Measurements from ENCODE around the gene CUBN.

The CUBN gene

GRCh38 chr10:17062955-17063484 lies 66.6 kb downstream of the CUBN start:
- no peak for TF ChIP-seq CTCF (IDR thresholded peaks at IDR 0.05; ENCODE audit: low read depth, low read length)
- H3K4me3 ChIP-seq (replicated peaks in 1 of 2; ENCODE audit: low read depth in 2 of 2, low read length in 2 of 2), result peak overlapping the region in 1 of 2 donors; percentile 31
- DNase-seq (ENCODE audit: low read depth in 2 of 2), result peak; percentile 57 to 97

- peak; percentile 75 to 93 for DNase-seq (ENCODE audit: low read depth in 2 of 2)
- no peak for TF ChIP-seq CTCF (IDR thresholded peaks at IDR 0.05; ENCODE audit: low read depth, low read length)
- H3K4me3 ChIP-seq (replicated peaks in 1 of 2; ENCODE audit: low read depth in 2 of 2, low read length in 2 of 2), result peak overlapping the region in 1 of 2 donors; percentile 31
Observed at GRCh38 chr10:17062493-17062892, 67.1 kb downstream of the CUBN start.

DNA sequence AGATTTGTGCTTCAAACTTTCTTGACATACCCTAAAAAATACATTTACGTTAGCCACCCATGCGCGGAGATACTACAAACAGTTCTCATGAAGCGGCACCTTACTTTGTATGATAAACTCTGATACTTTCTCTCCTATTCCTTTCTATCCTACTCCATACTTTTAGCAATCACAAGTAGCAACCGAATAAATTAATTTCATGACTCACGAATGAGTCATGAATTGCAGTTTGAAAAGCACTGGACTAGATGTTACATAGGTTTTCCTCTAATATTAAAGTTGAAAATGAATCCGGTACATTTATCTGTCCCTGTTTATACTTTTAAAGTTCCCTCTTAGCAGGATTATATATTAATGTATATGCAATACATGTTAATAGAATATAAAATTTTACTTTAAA lies 67.6 kb downstream of the CUBN start:
- peak; percentile 67 to 90 for DNase-seq (ENCODE audit: low read depth in 2 of 2)
- TF ChIP-seq CTCF (IDR thresholded peaks at IDR 0.05; ENCODE audit: low read depth, low read length), result no peak
- no peak overlapping the region for H3K4me3 ChIP-seq (replicated peaks in 1 of 2; ENCODE audit: low read depth in 2 of 2, low read length in 2 of 2)

DNA sequence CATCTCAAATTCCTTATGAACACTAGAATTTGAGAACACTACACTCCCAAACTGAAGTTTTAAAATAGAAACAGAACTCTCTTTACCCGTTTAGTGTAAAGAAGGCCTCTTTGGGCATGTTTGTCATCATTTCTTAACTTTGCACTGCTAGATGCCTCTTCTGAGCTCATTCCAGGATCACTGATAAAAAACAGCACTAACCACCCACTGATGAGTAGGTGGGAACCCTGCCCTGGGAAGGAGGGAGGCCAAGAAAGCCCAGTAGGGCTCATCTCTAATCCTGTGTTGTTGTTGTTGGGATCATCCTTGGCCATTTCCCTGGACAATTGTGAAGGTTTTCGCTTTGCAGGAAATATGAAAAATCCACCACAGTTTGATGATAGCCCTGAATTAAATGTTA lies 68.2 kb downstream of the CUBN start:
- H3K4me3 ChIP-seq (replicated peaks in 1 of 2; ENCODE audit: low read depth in 2 of 2, low read length in 2 of 2), result no peak overlapping the region
- peak in 1 of 2 donors; percentile 44 for DNase-seq (ENCODE audit: low read depth in 2 of 2)
- TF ChIP-seq CTCF (IDR thresholded peaks at IDR 0.05; ENCODE audit: low read depth, low read length), result no peak

- no peak overlapping the region for H3K4me3 ChIP-seq (replicated peaks in 1 of 2; ENCODE audit: low read depth in 2 of 2, low read length in 2 of 2)
- DNase-seq (ENCODE audit: low read depth in 2 of 2), result no peak
- no peak for TF ChIP-seq CTCF (IDR thresholded peaks at IDR 0.05; ENCODE audit: low read depth, low read length)
Observed at GRCh38 chr10:17060289-17060688, 69.3 kb downstream of the CUBN start.

DNA sequence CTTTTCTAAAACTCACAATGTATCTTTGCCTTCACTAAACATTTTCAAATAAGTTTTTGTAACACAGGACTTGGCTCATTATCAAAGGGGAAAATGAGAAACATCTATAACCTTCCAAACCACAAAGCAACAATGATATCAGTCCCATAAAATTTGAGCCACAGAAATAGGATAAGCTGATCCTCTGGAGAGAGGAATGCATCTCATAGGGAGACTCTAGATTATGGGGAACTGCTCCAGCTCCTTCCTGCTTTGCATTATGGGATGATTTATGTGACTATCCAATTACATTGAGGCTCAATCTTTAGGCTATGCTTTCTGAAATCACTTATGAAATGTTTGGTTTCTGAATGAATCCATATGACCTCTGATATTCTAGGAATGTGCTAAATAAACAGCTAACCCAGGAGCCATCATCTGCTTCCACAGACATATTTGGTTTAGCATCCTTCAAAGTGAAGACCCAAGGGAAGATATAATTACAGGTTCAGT lies 70.4 kb downstream of the CUBN start:
- no peak for TF ChIP-seq CTCF (IDR thresholded peaks at IDR 0.05; ENCODE audit: low read depth, low read length)
- no peak overlapping the region for H3K4me3 ChIP-seq (replicated peaks in 1 of 2; ENCODE audit: low read depth in 2 of 2, low read length in 2 of 2)
- peak; percentile 77 to 86 for DNase-seq (ENCODE audit: low read depth in 2 of 2)

GRCh38 chr10:17058093-17058492 lies 71.5 kb downstream of the CUBN start:
- H3K4me3 ChIP-seq (replicated peaks in 1 of 2; ENCODE audit: low read depth in 2 of 2, low read length in 2 of 2), result no peak overlapping the region
- no peak for DNase-seq (ENCODE audit: low read depth in 2 of 2)

More at GRCh38 chr10:17058093-17058492, 71.5 kb downstream of the CUBN start:
- no peak for TF ChIP-seq CTCF (IDR thresholded peaks at IDR 0.05; ENCODE audit: low read depth, low read length)
